SU-DHL-6 (cell line): ENCODE data around the gene THSD4.

Experiments
- H2AFZ ChIP-seq: fragments of 200-600 bp; sonication (generic); 2 replicates; pipeline ENCODE4 v1.6.1; 2014; ENCODE audit warnings: low read depth, mild to moderate bottlenecking, moderate library complexity, mixed read lengths, antibody characterized with exemption, low read length; ENCODE audit not compliant: severe bottlenecking
- H3F3A ChIP-seq: fragments of 200-600 bp; shearing (Covaris generic); 2 replicates; pipeline ENCODE4 v1.6.0; 2016; ENCODE audit warnings: antibody characterized with exemption, mild to moderate bottlenecking; ENCODE audit not compliant: insufficient read depth
- H3K27ac ChIP-seq: fragments of 200-600 bp; sonication (generic); 2 replicates; pipeline ENCODE4 v1.5.1; 2016; ENCODE audit warnings: low read depth, mild to moderate bottlenecking, low read length, moderate library complexity, mixed read lengths
- H3K27me3 ChIP-seq: fragments of 200-600 bp; sonication (generic), shearing (Covaris generic); 2 replicates; pipeline ENCODE4 v1.6.0; 2014; ENCODE audit warnings: mild to moderate bottlenecking, low read length
- H3K36me3 ChIP-seq: fragments of 200-600 bp; sonication (generic); 2 replicates; pipeline ENCODE4 v1.6.1; 2014; ENCODE audit warnings: mild to moderate bottlenecking, low read length, mixed read lengths
- H3K4me2 ChIP-seq: fragments of 300-600, 200-600 bp; shearing (Covaris generic), sonication (generic); 2 replicates; pipeline ENCODE4 v1.6.0; 2014; ENCODE audit warnings: low read length, low read depth, mild to moderate bottlenecking; ENCODE audit not compliant: poor library complexity, severe bottlenecking
- H3K4me3 ChIP-seq: fragments of 200-600 bp; sonication (generic); 2 replicates; pipeline ENCODE4 v1.5.1; 2014; ENCODE audit warnings: antibody characterized with exemption, low read length, mild to moderate bottlenecking, mixed read lengths; ENCODE audit not compliant: insufficient read depth, poor library complexity, severe bottlenecking
- H3K79me2 ChIP-seq: fragments of 200-600 bp; sonication (generic); 2 replicates; pipeline ENCODE4 v1.6.1; 2014; ENCODE audit warnings: mild to moderate bottlenecking, low read length, moderate library complexity; ENCODE audit not compliant: insufficient read depth
- H3K9ac ChIP-seq: fragments of 200-600 bp; sonication (generic); 2 replicates; pipeline ENCODE4 v1.7.0; 2014; ENCODE audit warnings: mild to moderate bottlenecking, low read length
- H3K9me2 ChIP-seq: fragments of 200-600 bp; sonication (generic); replicated peaks from 2 replicates; pipeline ENCODE4 v1.6.1; 2014; ENCODE audit warnings: low read length; ENCODE audit not compliant: insufficient read depth
- H3K9me3 ChIP-seq: fragments of 200-600 bp; sonication (generic); 2 replicates; pipeline ENCODE4 v1.6.1; 2014; ENCODE audit warnings: low read length, mixed read lengths; ENCODE audit not compliant: insufficient read depth
- H4K20me1 ChIP-seq: fragments of 200-600 bp; sonication (generic); 2 replicates; pipeline ENCODE4 v1.6.1; 2014; ENCODE audit warnings: low read depth, mild to moderate bottlenecking, antibody characterized with exemption, low read length, moderate library complexity, mixed read lengths
- CTCF ChIP-seq: fragments of 200-600 bp; sonication (generic); IDR thresholded peaks from one replicate; pipeline ENCODE4 v1.5.1; 2017; ENCODE audit warnings: antibody characterized with exemption, mild to moderate bottlenecking, low read length, moderate library complexity; ENCODE audit not compliant: insufficient read depth, poor library complexity, severe bottlenecking
- EZH2phosphoT487 ChIP-seq: fragments of 200-600 bp; sonication (generic), shearing (Covaris generic); conservative IDR thresholded peaks from 2 replicates; pipeline ENCODE4 v1.6.1; 2018; ENCODE audit warnings: mild to moderate bottlenecking, antibody characterized with exemption, low read length, moderate library complexity, mixed read lengths

Gene THSD4

GRCh38 chr15:71306538-71306937 is 191.3 kb downstream of the THSD4 start:
- Histone ChIP-seq H3K27me3 (no peaks in the 10 kb centered on the region), H3K9me3 (no peaks in the 10 kb centered on the region), H4K20me1 (no peaks in the 10 kb centered on the region), H3K79me2 (no peaks in the 10 kb centered on the region), H3K4me3 (no peak overlapping the region), H3K36me3 (no peaks in the 10 kb centered on the region), H2AFZ (no peak overlapping the region), H3K9ac (no peak overlapping the region), H3K27ac (no peak overlapping the region), H3F3A (no peaks in the 10 kb centered on the region), H3K9me2 (no peaks in the 10 kb centered on the region), H3K4me2 (no peak overlapping the region)
- TF ChIP-seq EZH2phosphoT487 (no peak), CTCF (no peak)

GRCh38 chr15:71312194-71312708 is 197.0 kb downstream of the THSD4 start:
- H3F3A ChIP-seq, result no peaks in the 10 kb centered on the region
- no peaks in the 10 kb centered on the region for H3K9me3 ChIP-seq
- no peak overlapping the region for H3K4me3 ChIP-seq
- H3K9ac ChIP-seq, result no peak overlapping the region
- H2AFZ ChIP-seq, result no peak overlapping the region
- no peaks in the 10 kb centered on the region for H4K20me1 ChIP-seq
- H3K27me3 ChIP-seq, result no peaks in the 10 kb centered on the region
- H3K27ac ChIP-seq, result no peak overlapping the region
- H3K79me2 ChIP-seq, result no peaks in the 10 kb centered on the region
- no peak for TF ChIP-seq CTCF
- TF ChIP-seq EZH2phosphoT487, result no peak
- no peaks in the 10 kb centered on the region for H3K9me2 ChIP-seq
- H3K4me2 ChIP-seq, result no peak overlapping the region
- no peaks in the 10 kb centered on the region for H3K36me3 ChIP-seq

DNA sequence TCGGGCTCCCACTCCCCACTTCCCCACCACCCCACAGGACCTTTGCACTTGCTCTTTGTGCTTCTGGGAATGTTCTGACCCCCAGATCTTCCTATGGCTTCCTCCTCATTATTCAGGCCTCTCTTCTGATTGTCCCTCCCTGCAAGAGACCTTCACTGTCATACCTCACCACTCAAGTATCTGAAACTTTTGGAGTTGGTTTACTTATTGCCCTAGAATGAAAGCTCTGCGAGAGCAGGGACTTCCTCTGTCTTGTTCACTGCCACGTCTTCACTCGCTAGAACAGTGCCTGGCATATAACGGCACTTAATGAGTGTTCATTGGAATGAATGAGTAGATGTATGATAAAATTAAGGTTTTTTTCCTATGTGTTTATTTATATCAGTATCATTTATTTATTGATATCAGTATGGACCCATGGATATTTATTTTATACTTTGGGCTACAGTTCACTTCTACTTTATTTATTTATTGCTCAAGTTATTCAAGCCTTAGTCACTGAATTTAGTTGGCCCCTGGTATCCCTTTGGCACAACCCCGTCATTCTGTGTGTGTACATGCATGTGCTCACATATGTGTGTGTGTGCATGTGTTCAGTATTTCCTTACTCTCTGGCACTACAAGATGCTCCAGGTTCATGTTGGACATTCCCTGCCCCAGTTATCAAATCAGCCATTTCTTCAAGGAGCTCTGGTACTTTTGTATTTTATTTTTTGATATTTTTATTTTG is 197.6 kb downstream of the THSD4 start:
- Histone ChIP-seq H3K27me3 (no peaks in the 10 kb centered on the region), H4K20me1 (no peaks in the 10 kb centered on the region), H3K4me3 (no peak overlapping the region), H3K9me2 (no peaks in the 10 kb centered on the region), H3K36me3 (no peaks in the 10 kb centered on the region), H3K9me3 (no peaks in the 10 kb centered on the region), H2AFZ (no peak overlapping the region), H3F3A (no peaks in the 10 kb centered on the region), H3K79me2 (no peaks in the 10 kb centered on the region), H3K27ac (no peak overlapping the region), H3K4me2 (no peak overlapping the region), H3K9ac (no peak overlapping the region)
- TF ChIP-seq CTCF, result no peak
- no peak for TF ChIP-seq EZH2phosphoT487
